Natural killer cell (primary cell): Measurements from ENCODE around the gene DNAAF2. TPM values are rescaled to one million over a fixed set of nuclear protein-coding genes. Genes with fewer than 3 reads are reported as not detected.

ENCODE experiments used
- ATAC-seq, 3 donors: fragments of 150-1000 bp in 2 of 3; fragments of 200-7000 bp in 1 of 3; cut with Tn5 transposase; 1 replicate in 1 of 3; 2 replicates in 2 of 3; pipeline ENCODE4 v1.10.0; 2021; ENCODE audit warnings: mild to moderate bottlenecking in 2 of 3, moderate library complexity in 2 of 3
- DNase-seq, 2 donors: peaks; one replicate each; pipeline versions ENCODE4 v3.0.0 to v3.0.0-alpha.2; 2013 to 2021; ENCODE audit warnings: mixed read lengths in 1 of 2
- H3K27ac ChIP-seq: one replicate; pipeline ENCODE4 v1.5.1; 2013; ENCODE audit warnings: mild to moderate bottlenecking, low read length
- H3K27me3 ChIP-seq: one replicate; pipeline ENCODE4 v1.6.1; 2013; ENCODE audit warnings: low read length; ENCODE audit not compliant: control insufficient read depth, insufficient read depth
- H3K36me3 ChIP-seq: one replicate; pipeline ENCODE4 v1.6.1; 2013; ENCODE audit warnings: low read length; ENCODE audit not compliant: control insufficient read depth, insufficient read depth
- H3K4me1 ChIP-seq: one replicate; pipeline ENCODE4 v1.6.1; 2013; ENCODE audit warnings: low read length; ENCODE audit not compliant: control insufficient read depth, insufficient read depth
- H3K4me3 ChIP-seq: one replicate; pipeline ENCODE4 v1.5.1; 2013; ENCODE audit warnings: low read length
- H3K9me3 ChIP-seq: one replicate; pipeline ENCODE4 v1.6.1; 2013; ENCODE audit warnings: low read length; ENCODE audit not compliant: control insufficient read depth, insufficient read depth
- H3K27ac Mint-ChIP-seq, 2 donors: one replicate each; pipeline ENCODE4 v1.8.0; 2022; ENCODE audit warnings: mild to moderate bottlenecking in 2 of 2, mixed read lengths in 2 of 2, moderate library complexity in 1 of 2
- H3K27me3 Mint-ChIP-seq, 2 donors: one replicate each; pipeline ENCODE4 v1.8.0; 2022; ENCODE audit warnings: low read depth in 2 of 2, mixed read lengths in 2 of 2
- H3K36me3 Mint-ChIP-seq: one replicate; pipeline ENCODE4 v1.8.0; 2022; ENCODE audit warnings: mixed read lengths
- H3K4me1 Mint-ChIP-seq, 2 donors: one replicate each; pipeline ENCODE4 v1.8.0; 2022; ENCODE audit warnings: mixed read lengths in 2 of 2
- H3K4me3 Mint-ChIP-seq: one replicate; pipeline ENCODE4 v1.8.0; 2022; ENCODE audit warnings: mild to moderate bottlenecking, moderate library complexity, mixed read lengths
- H3K9me3 Mint-ChIP-seq, 2 donors: one replicate each; pipeline ENCODE4 v1.8.0; 2022; ENCODE audit warnings: mixed read lengths in 2 of 2
- CTCF ChIP-seq: fragments of 200-600 bp; IDR thresholded peaks from one replicate; pipeline ENCODE4 v1.8.0; 2022; ENCODE audit warnings: antibody characterized with exemption
- WGBS: methylation state at CpG from one replicate; pipeline ENCODE4 v1.1.7; 2013; ENCODE audit warnings: missing lambda C conversion rate; ENCODE audit not compliant: insufficient coverage; 5-methylcytosine and 5-hydroxymethylcytosine counted together
- intact Hi-C: fragments of 100-400 bp; cut with micrococcal nuclease; formaldehyde crosslinking; loops from one replicate; pipeline ENCODE4 v1.14.2; 2022
- total RNA-seq, 4 donors: library from RNA; stranded (reverse); fragments of 120-200 nt in 1 of 4; gene quantifications; one replicate each; pipeline versions ENCODE4 v1.2.3 to v1.2.4, GENCODE V29; 2013 to 2022

DNAAF2 gene
- total RNA-seq, 3 donors from 2014 or later (not counting 1 experiment from before 2014, with no cell fraction given): 10.5 to 16.2 (median 11.4) TPM

GRCh38 chr14:49615776-49616175, 19.3 kb downstream of the DNAAF2 start:
- intact Hi-C loops: no loop called here
- H3K9me3 ChIP-seq: no peaks in the 10 kb centered on the region
- no peaks in the 10 kb centered on the region for H3K27me3 ChIP-seq
- no peak overlapping the region for H3K27ac ChIP-seq
- no peaks in the 10 kb centered on the region for H3K9me3 Mint-ChIP-seq
- H3K4me1 ChIP-seq: peaks cover 13% of the 10 kb centered on the region
- WGBS: 94% methylated on average over 6 of the region's 6 CpGs
- peaks cover 12% of the 10 kb centered on the region for H3K36me3 Mint-ChIP-seq
- peaks cover 17 to 24% of the 10 kb centered on the region in 2 donors for H3K4me1 Mint-ChIP-seq
- ATAC-seq (no peak), DNase-seq (no peak)
- H3K4me3 ChIP-seq: no peak overlapping the region
- peaks cover 16% of the 10 kb centered on the region for H3K36me3 ChIP-seq
- no peak overlapping the region for H3K4me3 Mint-ChIP-seq
- no peaks in the 10 kb centered on the region for H3K27me3 Mint-ChIP-seq
- TF ChIP-seq CTCF: no peak
- peak overlapping the region in 1 of 2 donors; percentile 31 for H3K27ac Mint-ChIP-seq

- H3K4me3 Mint-ChIP-seq: no peak overlapping the region
Measured at GRCh38 chr14:49614196-49614595, 20.8 kb downstream of the DNAAF2 start.

GRCh38 chr14:49612671-49613070, 22.4 kb downstream of the DNAAF2 start:
- H3K9me3 Mint-ChIP-seq: no peaks in the 10 kb centered on the region
- intact Hi-C loops: no loop called here
- Histone ChIP-seq H3K36me3 (peaks cover 10% of the 10 kb centered on the region), H3K9me3 (no peaks in the 10 kb centered on the region), H3K27me3 (no peaks in the 10 kb centered on the region), H3K4me1 (peaks cover 1% of the 10 kb centered on the region), H3K4me3 (no peak overlapping the region), H3K27ac (no peak overlapping the region)
- no peak for TF ChIP-seq CTCF
- H3K36me3 Mint-ChIP-seq: no peaks in the 10 kb centered on the region
- no peak for ATAC-seq
- no peak for DNase-seq
- H3K4me3 Mint-ChIP-seq: no peak overlapping the region
- H3K4me1 Mint-ChIP-seq: no peaks in the 10 kb centered on the region
- no peak overlapping the region for H3K27ac Mint-ChIP-seq
- 97% methylated on average over 8 of the region's 8 CpGs for WGBS
- no peaks in the 10 kb centered on the region for H3K27me3 Mint-ChIP-seq

More at GRCh38 chr14:49614196-49614595, 20.8 kb downstream of the DNAAF2 start:
- no peak overlapping the region for H3K27ac ChIP-seq
- H3K27me3 ChIP-seq: no peaks in the 10 kb centered on the region
- 100% methylated on average over 1 of the region's 2 CpGs for WGBS
- H3K36me3 ChIP-seq: peaks cover 16% of the 10 kb centered on the region
- DNase-seq (no peak), ATAC-seq (no peak)
- H3K9me3 ChIP-seq: no peaks in the 10 kb centered on the region
- intact Hi-C loops: no loop called here
- Mint-ChIP-seq H3K4me1 (peaks cover 12% of the 10 kb centered on the region in 2 donors), H3K9me3 (no peaks in the 10 kb centered on the region), H3K27ac (no peak overlapping the region), H3K36me3 (peaks cover 12% of the 10 kb centered on the region), H3K27me3 (no peaks in the 10 kb centered on the region)
- TF ChIP-seq CTCF: no peak
- no peak overlapping the region for H3K4me3 ChIP-seq
- H3K4me1 ChIP-seq: peaks cover 6% of the 10 kb centered on the region

- H3K4me1 Mint-ChIP-seq: no peaks in the 10 kb centered on the region
- H3K4me3 ChIP-seq: no peak overlapping the region
- peaks cover 10% of the 10 kb centered on the region for H3K36me3 ChIP-seq
- H3K9me3 Mint-ChIP-seq: no peaks in the 10 kb centered on the region
- WGBS: 100% methylated on average over 3 of the region's 4 CpGs
- no peaks in the 10 kb centered on the region for H3K9me3 ChIP-seq
- no peaks in the 10 kb centered on the region for H3K27me3 Mint-ChIP-seq
- no peak for TF ChIP-seq CTCF
- no peak for ATAC-seq
- H3K36me3 Mint-ChIP-seq: no peaks in the 10 kb centered on the region
- intact Hi-C loops: no loop called here
- no peaks in the 10 kb centered on the region for H3K4me1 ChIP-seq
- no peak for DNase-seq
- H3K27ac Mint-ChIP-seq: no peak overlapping the region
- H3K27ac ChIP-seq: no peak overlapping the region
- no peaks in the 10 kb centered on the region for H3K27me3 ChIP-seq
- no peak overlapping the region for H3K4me3 Mint-ChIP-seq
Measured at GRCh38 chr14:49612251-49612650, 22.8 kb downstream of the DNAAF2 start.
